ENCODE data around the gene PPT1.

- no peak for TF ChIP-seq EZH2 (IDR thresholded peaks at IDR 0.05; ENCODE audit: low read length)
- no peak for TF ChIP-seq CTCF (optimal IDR thresholded peaks at IDR 0.05 in 1 of 3, IDR thresholded peaks at IDR 0.05 in 1 of 3, conservative IDR thresholded peaks at IDR 0.05 in 1 of 3; ENCODE audit: extremely low read depth in 1 of 3, insufficient read depth in 2 of 3, low read length in 3 of 3)
Observed at GRCh38 chr1:40130892-40131291, 33.8 kb upstream of the PPT1 start.

Data from keratinocyte (primary cell).